CD8-positive, alpha-beta memory T cell (primary cell): Measurements from ENCODE around the gene CALY. TPM values are rescaled to one million over a fixed set of nuclear protein-coding genes. Genes with fewer than 3 reads are reported as not detected.

Source experiments
- CTCF ChIA-PET: fragments of 350-600 bp; sonication (Branson Sonifier 250); formaldehyde crosslinking; loops from one replicate; lab custom pipeline; 2021; ENCODE audit warnings: antibody characterized with exemption; lab: Charles Lee
- POLR2A ChIA-PET: fragments of 350-600 bp; sonication (Branson Sonifier 250); formaldehyde crosslinking; loops from one replicate; lab custom pipeline; 2021; ENCODE audit warnings: antibody characterized with exemption; lab: Charles Lee
- DNase-seq, 5 donors: peaks; one replicate each; pipeline versions ENCODE4 v3.0.0 to v3.0.0-alpha.2; 2020 to 2022; ENCODE audit warnings: mixed read lengths in 1 of 5
- H3K27ac ChIP-seq: one replicate; pipeline ENCODE4 v1.7.0; 2013; ENCODE audit warnings: low read depth, mild to moderate bottlenecking, low read length, moderate library complexity
- H3K27me3 ChIP-seq: 2 replicates; pipeline ENCODE4 v1.7.0; 2013; ENCODE audit warnings: low read length, mild to moderate bottlenecking; ENCODE audit not compliant: insufficient read depth, poor library complexity, severe bottlenecking
- H3K36me3 ChIP-seq: 2 replicates; pipeline ENCODE4 v1.7.0; 2013; ENCODE audit warnings: mild to moderate bottlenecking, low read length, moderate library complexity; ENCODE audit not compliant: insufficient read depth
- H3K4me1 ChIP-seq: 2 replicates; pipeline ENCODE4 v1.7.0; 2013; ENCODE audit warnings: mild to moderate bottlenecking, low read length, moderate library complexity; ENCODE audit not compliant: insufficient read depth
- H3K4me3 ChIP-seq: 2 replicates; pipeline ENCODE4 v1.7.0; 2013; ENCODE audit warnings: mild to moderate bottlenecking, low read length
- H3K9me3 ChIP-seq: 2 replicates; pipeline ENCODE4 v1.7.0; 2013; ENCODE audit warnings: mild to moderate bottlenecking, low read length
- H3K27ac Mint-ChIP-seq, 8 donors: one replicate each; pipeline ENCODE4 v1.8.0; 2020 to 2021; ENCODE audit warnings: mixed read lengths in 8 of 8, mild to moderate bottlenecking in 6 of 8, inconsistent platforms in 3 of 8, moderate library complexity in 3 of 8
- H3K27me3 Mint-ChIP-seq, 2 donors: one replicate each; pipeline ENCODE4 v1.8.0; 2020 to 2021; ENCODE audit warnings: mixed read lengths in 2 of 2, mild to moderate bottlenecking in 1 of 2, moderate library complexity in 1 of 2
- H3K36me3 Mint-ChIP-seq, 3 donors: one replicate each; pipeline ENCODE4 v1.8.0; 2020 to 2021; ENCODE audit warnings: mixed read lengths in 3 of 3, inconsistent platforms in 1 of 3, mild to moderate bottlenecking in 1 of 3
- H3K4me1 Mint-ChIP-seq, 3 donors: one replicate each; pipeline ENCODE4 v1.8.0; 2020 to 2021; ENCODE audit warnings: mixed read lengths in 3 of 3, inconsistent platforms in 1 of 3, mild to moderate bottlenecking in 1 of 3
- H3K4me3 Mint-ChIP-seq, 7 donors: one replicate each; pipeline ENCODE4 v1.8.0; 2020 to 2021; ENCODE audit warnings: mixed read lengths in 7 of 7, mild to moderate bottlenecking in 6 of 7, moderate library complexity in 4 of 7, inconsistent platforms in 2 of 7
- H3K9me3 Mint-ChIP-seq, 5 donors: one replicate each; pipeline ENCODE4 v1.8.0; 2020 to 2022; ENCODE audit warnings: mixed read lengths in 5 of 5, mild to moderate bottlenecking in 3 of 5, moderate library complexity in 2 of 5, inconsistent platforms in 1 of 5
- polyA plus RNA-seq: library from polyadenylated mRNA; unstranded; fragments of 300-500 nt; fragmentation: Illumina TruSeq; gene quantifications from one replicate; pipeline ENCODE4 v1.2.3, GENCODE V29; 2021
- total RNA-seq, 2 experiments: library from RNA; stranded (reverse); gene quantifications; one replicate each; pipeline ENCODE4 v1.2.3, GENCODE V29; 2021

CALY gene
- total and polyA plus RNA-seq, 3 experiments from 2014 or later, result 0.83 to 1.3 (median 0.92) TPM

DNA sequence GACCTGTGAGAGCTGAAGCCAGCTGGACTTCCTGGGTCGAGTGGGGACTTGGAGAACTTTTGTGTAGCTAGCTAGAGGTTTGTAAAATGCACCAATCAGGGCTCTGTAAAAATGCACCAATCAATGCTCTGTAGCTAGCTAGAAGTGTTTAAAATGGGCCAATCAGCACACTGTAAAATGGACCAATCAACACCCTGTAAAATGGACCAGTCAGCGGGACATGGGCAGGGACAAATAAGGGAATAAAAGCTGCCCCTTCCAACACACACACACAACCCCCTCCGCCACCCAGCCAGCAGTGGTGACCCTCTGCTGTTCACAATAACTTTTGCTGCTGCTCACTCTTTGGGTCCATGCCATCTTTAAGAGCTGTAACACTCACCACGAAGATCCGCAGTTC is 20.8 kb downstream of the CALY start:
- H3K4me1 Mint-ChIP-seq, result peaks cover 5 to 12% (median 6%) of the 10 kb centered on the region in 3 donors
- peak overlapping the region in 1 of 8 donors; percentile 77 for H3K27ac Mint-ChIP-seq
- CTCF ChIA-PET, result interaction anchor here (0.8 to 4.1 kb wide), 3 partner anchors 8 to 58 kb away, joined by 3 to 17 read pairs (median 4); no protein-coding TSS in a partner anchor
- H3K4me3 Mint-ChIP-seq, result peak overlapping the region in 2 of 7 donors; percentile 42 to 79
- no peaks in the 10 kb centered on the region for H3K9me3 Mint-ChIP-seq
- H3K36me3 Mint-ChIP-seq, result peaks cover 0 to 22% (median 6%) of the 10 kb centered on the region in 3 donors
- Histone ChIP-seq H3K4me1 (no peaks in the 10 kb centered on the region), H3K4me3 (no peak overlapping the region), H3K27me3 (no peaks in the 10 kb centered on the region), H3K9me3 (no peaks in the 10 kb centered on the region), H3K27ac (no peak overlapping the region), H3K36me3 (peaks cover 12% of the 10 kb centered on the region)
- peaks cover 4 to 11% of the 10 kb centered on the region in 2 donors for H3K27me3 Mint-ChIP-seq
- DNase-seq, result no peak
- POLR2A ChIA-PET, result interaction anchor here (0.7 kb wide), 1 partner anchor 9 kb away, joined by 3 read pairs; no protein-coding TSS in a partner anchor

DNA sequence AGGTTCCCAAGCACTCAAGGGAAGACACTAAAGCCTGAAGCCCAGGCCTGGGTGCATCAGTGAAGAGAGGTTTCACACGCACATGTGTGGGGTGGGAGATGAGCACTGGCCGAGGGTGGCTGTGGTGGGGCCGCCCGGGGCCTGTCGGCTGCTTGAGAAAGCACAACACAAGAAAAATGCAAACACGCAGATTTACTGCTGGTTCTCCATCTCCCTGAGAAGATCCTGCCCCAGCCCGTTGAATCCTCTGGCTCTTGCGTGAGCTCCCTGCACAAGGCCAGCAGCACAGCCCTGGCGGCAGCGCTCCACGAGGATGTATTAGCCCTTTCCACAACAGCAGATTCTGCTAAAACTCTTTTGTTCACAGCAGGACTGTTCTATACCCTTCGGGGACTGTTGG is 21.8 kb downstream of the CALY start:
- Mint-ChIP-seq H3K27me3 (peaks cover 2 to 6% of the 10 kb centered on the region in 2 donors), H3K4me1 (peaks cover 5 to 12% (median 6%) of the 10 kb centered on the region in 3 donors), H3K36me3 (peaks cover 0 to 31% (median 6%) of the 10 kb centered on the region in 3 donors), H3K27ac (peak overlapping the region in 1 of 8 donors; percentile 75), H3K9me3 (no peaks in the 10 kb centered on the region), H3K4me3 (no peak overlapping the region)
- Histone ChIP-seq H3K9me3 (no peaks in the 10 kb centered on the region), H3K27me3 (no peaks in the 10 kb centered on the region), H3K36me3 (peaks cover 17% of the 10 kb centered on the region), H3K4me3 (no peak overlapping the region), H3K4me1 (no peaks in the 10 kb centered on the region), H3K27ac (no peak overlapping the region)
- ChIA-PET CTCF (interaction anchor here (1.0 to 4.1 kb wide), 4 partner anchors 11 to 171 kb away, joined by 3 to 17 read pairs (median 4); no protein-coding TSS in a partner anchor), POLR2A (interaction anchor here (0.5 kb wide), 1 partner anchor 43 kb away, joined by 3 read pairs; no protein-coding TSS in a partner anchor)
- no peak for DNase-seq

DNA sequence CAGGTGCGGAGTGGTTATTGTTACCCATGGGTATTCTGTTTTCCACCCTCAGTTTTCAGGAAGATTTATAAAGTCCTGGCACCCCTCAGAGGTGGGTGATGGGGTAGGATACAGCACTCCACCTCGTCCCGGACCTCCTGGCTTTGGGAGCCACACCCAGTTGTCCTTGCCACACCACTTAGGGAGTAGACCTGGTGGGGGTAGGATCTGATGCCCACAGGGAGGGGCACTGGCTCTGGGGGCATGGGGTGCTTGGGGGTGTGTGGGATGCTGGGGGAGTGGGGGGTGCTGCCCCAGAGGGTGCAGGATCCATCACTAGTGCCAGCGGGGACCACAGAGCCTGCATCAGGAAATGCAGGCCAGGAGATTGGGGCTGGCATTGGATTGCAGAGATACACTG is 23.5 kb downstream of the CALY start:
- no peak for DNase-seq
- peaks cover 0 to 36% (median 6%) of the 10 kb centered on the region in 3 donors for H3K36me3 Mint-ChIP-seq
- POLR2A ChIA-PET, result no interaction called here

DNA sequence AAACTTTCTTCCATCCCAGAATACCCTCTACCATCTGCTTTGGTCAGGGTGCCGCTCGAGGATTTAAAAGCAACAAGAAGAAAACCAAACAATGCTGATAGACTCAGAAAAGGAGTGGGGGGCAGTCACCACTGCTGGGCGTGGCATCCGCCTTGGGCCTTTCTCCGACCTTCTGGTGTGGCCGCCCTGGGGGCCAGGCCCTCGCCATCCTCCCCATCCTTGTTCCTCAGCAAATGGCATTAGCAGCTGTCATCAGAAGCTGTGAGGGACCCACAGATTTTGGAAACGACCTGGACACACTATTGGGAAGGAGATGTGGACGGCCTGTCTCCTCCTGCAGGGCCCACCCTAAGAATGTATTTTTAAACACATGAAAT is 23.9 kb downstream of the CALY start:
- Mint-ChIP-seq H3K4me3 (peak overlapping the region in 1 of 7 donors; percentile 18), H3K27ac (peak overlapping the region in 1 of 8 donors; percentile 75), H3K9me3 (peaks cover 0 to 3% (median 2%) of the 10 kb centered on the region in 5 donors), H3K27me3 (peaks cover 0 to 6% of the 10 kb centered on the region in 2 donors), H3K36me3 (peaks cover 0 to 41% (median 6%) of the 10 kb centered on the region in 3 donors), H3K4me1 (peaks cover 6% of the 10 kb centered on the region in 3 donors)
- Histone ChIP-seq H3K4me1 (peaks cover 7% of the 10 kb centered on the region), H3K4me3 (no peak overlapping the region), H3K27me3 (no peaks in the 10 kb centered on the region), H3K9me3 (no peaks in the 10 kb centered on the region), H3K27ac (no peak overlapping the region), H3K36me3 (peaks cover 17% of the 10 kb centered on the region)
- DNase-seq, result no peak
- POLR2A ChIA-PET, result no interaction called here
- CTCF ChIA-PET, result interaction anchor here (4.1 kb wide), 1 partner anchor 16 kb away, joined by 17 read pairs; no protein-coding TSS in a partner anchor

More for the DNA sequence above, 23.5 kb downstream of the CALY start:
- Histone ChIP-seq H3K27me3 (no peaks in the 10 kb centered on the region), H3K36me3 (peaks cover 17% of the 10 kb centered on the region), H3K9me3 (no peaks in the 10 kb centered on the region), H3K27ac (no peak overlapping the region), H3K4me1 (peaks cover 6% of the 10 kb centered on the region), H3K4me3 (no peak overlapping the region)
- peak overlapping the region in 2 of 8 donors; percentile 36 to 54 for H3K27ac Mint-ChIP-seq
- peaks cover 0 to 1% (median under 1%) of the 10 kb centered on the region in 5 donors for H3K9me3 Mint-ChIP-seq
- H3K27me3 Mint-ChIP-seq, result peaks cover 0 to 4% of the 10 kb centered on the region in 2 donors
- H3K4me3 Mint-ChIP-seq, result no peak overlapping the region
- CTCF ChIA-PET, result interaction anchor here (1.0 to 4.1 kb wide), 2 partner anchors 16 to 744 kb away, joined by 3 to 17 read pairs; no protein-coding TSS in a partner anchor
- H3K4me1 Mint-ChIP-seq, result peaks cover 1 to 2% (median 1%) of the 10 kb centered on the region in 3 donors

DNA sequence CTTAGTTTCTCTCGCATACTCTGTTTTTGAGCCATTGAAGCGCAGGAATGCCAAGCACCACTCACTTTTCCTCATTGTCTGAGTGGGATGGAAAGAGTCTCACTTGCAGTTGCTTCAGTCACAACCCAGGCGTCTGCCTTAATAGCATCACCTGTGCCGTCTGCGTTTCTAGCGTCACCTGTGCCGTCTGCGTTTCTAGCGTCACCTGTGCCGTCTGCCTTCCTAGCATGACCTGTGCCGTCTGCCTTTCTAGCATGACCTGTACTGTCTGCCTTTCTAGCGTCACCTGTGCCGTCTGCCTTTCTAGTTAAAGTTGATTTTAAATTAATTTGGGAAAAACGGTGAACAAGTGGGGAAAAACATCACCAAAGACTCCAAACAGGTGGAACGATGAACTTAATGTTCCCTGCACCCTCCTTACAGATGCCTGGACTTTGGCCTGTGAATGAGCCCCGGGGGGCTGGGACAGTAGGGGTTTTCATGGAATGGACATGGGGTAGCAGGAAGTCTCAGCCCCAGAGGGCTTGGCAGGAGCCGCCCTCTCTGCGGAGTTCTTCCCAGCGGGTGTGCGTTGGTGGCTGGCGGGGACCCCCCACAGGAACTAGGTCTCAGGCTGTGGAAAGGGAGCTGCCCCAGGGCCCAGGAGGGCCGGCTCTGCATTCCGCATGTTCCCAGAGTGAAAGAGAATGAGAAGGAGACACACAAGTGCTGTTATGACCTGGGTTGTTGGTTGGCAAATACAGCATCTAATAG is 24.5 kb downstream of the CALY start:
- Mint-ChIP-seq H3K4me1 (peaks cover 10 to 11% (median 11%) of the 10 kb centered on the region in 3 donors), H3K36me3 (peaks cover 0 to 43% (median 6%) of the 10 kb centered on the region in 3 donors), H3K27me3 (peaks cover 0 to 7% of the 10 kb centered on the region in 2 donors), H3K4me3 (peak overlapping the region in 1 of 7 donors; percentile 73), H3K9me3 (peaks cover 0 to 3% (median 2%) of the 10 kb centered on the region in 5 donors), H3K27ac (peak overlapping the region in 1 of 8 donors; percentile 75)
- H3K36me3 ChIP-seq, result peaks cover 17% of the 10 kb centered on the region
- no peak overlapping the region for H3K27ac ChIP-seq
- ChIA-PET POLR2A (no interaction called here), CTCF (interaction anchor here (4.1 kb wide), 1 partner anchor 17 kb away, joined by 17 read pairs; no protein-coding TSS in a partner anchor)
- no peak overlapping the region for H3K4me3 ChIP-seq
- H3K4me1 ChIP-seq, result peaks cover 12% of the 10 kb centered on the region
- H3K27me3 ChIP-seq, result no peaks in the 10 kb centered on the region
- no peaks in the 10 kb centered on the region for H3K9me3 ChIP-seq
- DNase-seq, result no peak

DNA sequence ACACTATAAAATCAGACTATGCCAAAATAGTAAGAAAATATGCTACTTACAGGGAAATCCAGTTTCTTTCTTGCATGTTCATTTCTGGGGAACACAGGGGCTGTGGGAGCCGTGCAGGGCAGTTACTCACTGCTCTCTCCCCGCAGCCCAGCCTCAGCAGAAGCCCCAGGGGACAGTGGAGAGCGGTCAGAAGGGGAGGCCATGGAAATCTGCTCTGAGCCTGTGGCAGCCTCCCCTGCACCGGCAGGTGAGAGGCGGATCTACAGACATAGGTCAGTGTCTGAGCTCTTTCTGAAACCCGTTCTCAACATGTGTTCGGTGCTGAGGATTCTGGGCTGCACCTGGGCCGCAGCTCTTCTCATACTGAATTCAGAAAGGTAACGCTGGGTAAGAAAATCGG is 25.1 kb downstream of the CALY start:
- Histone ChIP-seq H3K36me3 (peaks cover 17% of the 10 kb centered on the region), H3K4me1 (peaks cover 18% of the 10 kb centered on the region), H3K9me3 (no peaks in the 10 kb centered on the region), H3K4me3 (no peak overlapping the region), H3K27ac (no peak overlapping the region), H3K27me3 (no peaks in the 10 kb centered on the region)
- Mint-ChIP-seq H3K9me3 (peaks cover 0 to 3% (median 2%) of the 10 kb centered on the region in 5 donors), H3K36me3 (peaks cover 0 to 43% (median 6%) of the 10 kb centered on the region in 3 donors), H3K27me3 (peaks cover 0 to 7% of the 10 kb centered on the region in 2 donors), H3K27ac (peak overlapping the region in 1 of 8 donors; percentile 75), H3K4me1 (peaks cover 15 to 17% (median 16%) of the 10 kb centered on the region in 3 donors), H3K4me3 (peak overlapping the region in 1 of 7 donors; percentile 73)
- peak in 1 of 5 donors; percentile 35 for DNase-seq
- ChIA-PET POLR2A (no interaction called here), CTCF (no interaction called here)

DNA sequence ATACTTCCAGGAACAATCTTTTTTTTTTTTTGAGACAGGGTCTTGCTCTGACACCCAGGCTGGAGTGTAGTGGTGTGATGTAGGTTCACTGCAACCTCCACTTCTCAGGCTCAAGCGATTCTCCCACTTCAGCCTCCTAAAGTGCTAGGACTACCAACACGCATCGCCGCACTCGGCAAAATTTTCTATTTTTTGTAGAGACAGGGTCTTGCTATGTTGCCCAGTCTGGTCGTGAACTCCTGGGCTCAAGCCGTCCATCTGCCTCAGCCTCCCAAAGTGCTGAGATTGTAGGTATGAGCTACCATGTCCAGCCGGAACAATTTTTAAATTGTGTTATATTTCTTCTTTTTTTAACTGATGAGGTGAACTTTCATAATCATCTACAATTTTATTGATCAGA is 25.9 kb downstream of the CALY start:
- H3K27me3 ChIP-seq, result no peaks in the 10 kb centered on the region
- peaks cover 17% of the 10 kb centered on the region for H3K36me3 ChIP-seq
- H3K4me3 ChIP-seq, result no peak overlapping the region
- no peaks in the 10 kb centered on the region for H3K9me3 ChIP-seq
- Mint-ChIP-seq H3K9me3 (peaks cover 0 to 3% (median 2%) of the 10 kb centered on the region in 5 donors), H3K36me3 (peaks cover 0 to 43% (median 6%) of the 10 kb centered on the region in 3 donors), H3K27me3 (peaks cover 0 to 7% of the 10 kb centered on the region in 2 donors), H3K4me1 (peaks cover 15 to 22% (median 16%) of the 10 kb centered on the region in 3 donors), H3K27ac (peak overlapping the region in 1 of 8 donors; percentile 75), H3K4me3 (peak overlapping the region in 4 of 7 donors; percentile 8 to 76 (median 22))
- H3K4me1 ChIP-seq, result peaks cover 18% of the 10 kb centered on the region
- POLR2A ChIA-PET, result interaction anchor here (0.7 kb wide), 1 partner anchor 64 kb away, joined by 3 read pairs; no protein-coding TSS in a partner anchor
- H3K27ac ChIP-seq, result no peak overlapping the region
- DNase-seq, result no peak
- CTCF ChIA-PET, result interaction anchor here (1.2 kb wide), 1 partner anchor 8 kb away, joined by 3 read pairs; no protein-coding TSS in a partner anchor
